ENCODE data around the gene PPFIA1. TPM values are rescaled to one million over a fixed set of nuclear protein-coding genes. Genes with fewer than 3 reads are reported as not detected.
A peak's percentile ranks its signal among the peaks of the same experiment; 100 is the strongest.

Gene PPFIA1
- total and polyA plus RNA-seq, 2 of the 8 experiments (the other 6 are each of a cell fraction or from before 2014, with no cell fraction given), result 44.3 to 73.5 TPM

DNA sequence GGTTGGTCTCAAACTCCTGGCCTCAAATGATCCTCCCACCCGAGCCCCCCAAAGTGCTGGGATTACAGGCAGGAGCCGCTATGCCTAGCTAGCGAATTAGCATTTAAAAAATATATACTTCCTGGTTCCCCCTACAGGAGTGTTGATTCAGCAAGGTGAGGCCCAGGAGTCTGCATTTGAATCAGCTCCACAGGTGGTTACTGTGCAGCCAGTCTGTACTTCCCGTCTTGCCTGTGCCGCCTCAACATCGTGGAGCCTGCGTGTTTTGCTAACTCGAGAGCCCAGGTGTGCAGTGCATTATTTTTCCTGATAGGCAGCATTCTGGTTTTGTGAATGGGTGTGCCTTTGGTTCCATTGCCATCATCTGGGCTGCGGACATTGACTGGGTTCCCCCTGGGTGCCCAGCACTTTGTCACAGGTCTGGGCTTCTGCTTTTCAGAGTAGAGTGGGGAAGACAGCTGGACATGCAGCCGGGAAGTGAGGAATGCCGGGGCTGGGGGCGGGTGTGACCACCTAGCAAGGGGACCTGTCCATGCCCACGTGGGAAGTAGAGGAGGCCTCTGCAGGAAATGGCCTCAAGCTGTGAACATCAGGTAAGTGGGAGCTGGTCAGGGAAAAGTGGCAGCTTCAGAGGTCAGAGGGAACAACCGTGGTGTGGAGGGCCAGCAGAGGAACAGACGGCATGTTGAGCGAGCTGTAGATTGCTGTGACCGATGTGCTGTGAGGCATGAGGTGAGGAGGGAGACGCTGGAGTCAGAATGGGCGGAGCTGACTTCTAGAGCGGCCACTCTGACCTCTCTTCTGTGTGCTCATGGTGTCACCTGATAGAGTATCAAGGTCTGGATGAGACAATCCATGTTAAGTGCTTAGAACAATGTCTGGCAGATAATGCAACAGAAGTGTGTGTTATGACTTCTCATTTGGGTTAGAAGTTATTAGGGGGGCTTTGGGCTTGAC, 42.2 kb downstream of the PPFIA1 start:
- POLR2A ChIA-PET (ENCODE audit: partially characterized antibody), result interaction anchor here (0.8 to 3.1 kb wide), 8 partner anchors 10 to 76 kb away, joined by 3 to 16 read pairs (median 4); partner anchors contain the start of gene PPFIA1
- H3K9me3 ChIP-seq (ENCODE audit: insufficient read depth in 2 of 2, low read depth in 1 of 2, low read length in 1 of 2), result no peaks in the 10 kb centered on the region

More for the DNA sequence above, 42.2 kb downstream of the PPFIA1 start:
- peak overlapping the region; percentile 3 for H4K91ac ChIP-seq (replicated peaks; ENCODE audit: insufficient read length, low read length)
- whole genome bisulfite sequencing, 2 experiments (ENCODE audit: extremely low coverage in 1 of 2, insufficient coverage in 1 of 2, insufficient read length in 1 of 2, insufficient replicate concordance in 2 of 2, low coverage in 1 of 2, low lambda C conversion rate in 2 of 2, missing lambda C conversion rate in 1 of 2), result 57% methylated on average over 20 of the region's 20 CpGs; no CpG with 5 or more reads in 1 of the 2 experiments
- no peaks in the 10 kb centered on the region for H3K27me3 ChIP-seq (replicated peaks in 1 of 4; ENCODE audit: control insufficient read depth in 3 of 4, extremely low read depth in 1 of 4, insufficient read depth in 3 of 4, low read length in 3 of 4)
- no peak for FAIRE-seq
- H3K18ac ChIP-seq (ENCODE audit: extremely low read depth, low read length), result peak overlapping the region; percentile 88
- no peak overlapping the region for H2BK120ac ChIP-seq (replicated peaks; ENCODE audit: low read depth, low read length)
- no peak overlapping the region; the same call in 1 of the 2 replicates for H4K8ac ChIP-seq (ENCODE audit: extremely low read depth, insufficient read depth, low read length)
- no peak overlapping the region for H3K56ac ChIP-seq (replicated peaks; ENCODE audit: insufficient read length, low read depth, low read length)
- H3K4me2 ChIP-seq (ENCODE audit: insufficient read depth in 1 of 2, low read depth in 2 of 2, low read length in 2 of 2), result peak overlapping the region; percentile 49 to 53
- peak overlapping the region; percentile 93 for H2BK5ac ChIP-seq (ENCODE audit: low read depth, low read length)
- no peak overlapping the region for H3K14ac ChIP-seq (ENCODE audit: insufficient read length)
- H3K9ac ChIP-seq (replicated peaks in 1 of 4; ENCODE audit: extremely low read depth in 1 of 4, low read depth in 3 of 4, low read length in 3 of 4), result no peak overlapping the region
- H3K23ac ChIP-seq (ENCODE audit: insufficient read length), result no peak overlapping the region
- peak overlapping the region in 1 of 4 experiments; percentile 1; a peak in 1 of 8 replicates for H3K4me3 ChIP-seq (ENCODE audit: extremely low read depth in 1 of 4, insufficient read depth in 2 of 4, low read depth in 3 of 4, low read length in 4 of 4)
- H2BK12ac ChIP-seq (ENCODE audit: low read depth, low read length), result peak overlapping the region; percentile 63; the same call in 1 of the 2 replicates
- peaks cover 2 to 4% of the 10 kb centered on the region in 2 experiments for H4K20me1 ChIP-seq (replicated peaks in 1 of 2; ENCODE audit: control insufficient read depth in 1 of 2, insufficient read depth in 2 of 2, low read length in 2 of 2)
- no peak overlapping the region; the same call in 1 of the 2 replicates for H3K27ac ChIP-seq (ENCODE audit: low read depth, low read length)
- H3K79me1 ChIP-seq (ENCODE audit: low read depth, low read length), result peaks cover 15% of the 10 kb centered on the region
- CTCF ChIA-PET (ENCODE audit: partially characterized antibody), result interaction anchor here (0.6 to 1.6 kb wide), 6 partner anchors 9 to 278 kb away, joined by 3 to 6 read pairs (median 3); no protein-coding TSS in a partner anchor
- H3K23me2 ChIP-seq (ENCODE audit: low read depth, low read length), result no peaks in the 10 kb centered on the region; the same call in 1 of the 2 replicates
- H2AK5ac ChIP-seq (ENCODE audit: low read depth, low read length), result peak overlapping the region; percentile 91; the same call in 1 of the 2 replicates
- no peaks in the 10 kb centered on the region; a peak in 1 of 8 replicates for H3K36me3 ChIP-seq (ENCODE audit: control insufficient read depth in 2 of 4, insufficient read depth in 4 of 4, low read length in 3 of 4)
- TF ChIP-seq SP4 (IDR thresholded peaks at IDR 0.05; ENCODE audit: low read length) (no peak), YY1 (IDR thresholded peaks at IDR 0.05; ENCODE audit: low read depth, low read length) (0 out of 2 replicates have a peak, but pooled peaks have one; percentile 30), POLR2AphosphoS5 (IDR thresholded peaks at IDR 0.05; ENCODE audit: low read depth, low read length) (peak; percentile 27; the same call in 1 of the 2 replicates), JUND (IDR thresholded peaks at IDR 0.05; ENCODE audit: low read length) (no peak)
- TF ChIP-seq, protein P1, sequence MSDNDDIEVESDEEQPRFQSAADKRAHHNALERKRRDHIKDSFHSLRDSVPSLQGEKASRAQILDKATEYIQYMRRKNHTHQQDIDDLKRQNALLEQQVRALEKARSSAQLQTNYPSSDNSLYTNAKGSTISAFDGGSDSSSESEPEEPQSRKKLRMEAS (IDR thresholded peaks at IDR 0.05), result peak; percentile 46; the same call in 1 of the 2 replicates
- H2BK15ac ChIP-seq (ENCODE audit: low read length), result peak overlapping the region; percentile 99; the same call in 1 of the 2 replicates
- H3K4ac ChIP-seq (replicated peaks; ENCODE audit: insufficient read length, low read depth, low read length), result peak overlapping the region; percentile 29
- peak overlapping the region; percentile 35; the same call in 1 of the 2 replicates for H2BK20ac ChIP-seq (ENCODE audit: low read length)
- peaks cover 11 to 33% (median 21%) of the 10 kb centered on the region in 4 experiments for H3K4me1 ChIP-seq (replicated peaks in 1 of 4; ENCODE audit: control insufficient read depth in 3 of 4, insufficient read depth in 4 of 4, low read length in 3 of 4)
- no peak overlapping the region for H4K5ac ChIP-seq (ENCODE audit: insufficient read length, low read depth, low read length)
- no peak overlapping the region for H2AFZ ChIP-seq (ENCODE audit: low read length)
- DNase-seq (ENCODE audit: low read depth in 1 of 2, low spot score in 2 of 2), result no peak
- peaks cover 0 to 60% of the 10 kb centered on the region in 2 experiments; a peak in 2 of 4 replicates for H3K79me2 ChIP-seq (ENCODE audit: control insufficient read depth in 1 of 2, insufficient read depth in 2 of 2, low read length in 2 of 2)

All from H1 (cell line).